Sciatic nerve (tissue), 2 donors: Measurements from ENCODE around the gene TEX12. TPM values are rescaled to one million over a fixed set of nuclear protein-coding genes. Genes with fewer than 3 reads are reported as not detected.
"Not testable (repeated sequence)": the region's sequence is repeated elsewhere in the genome, so short reads cannot be mapped to it uniquely, and the experiment has no call there.

Source experiments
- ATAC-seq: fragments of 200-7000 bp; cut with Tn5 transposase; one replicate; pipeline ENCODE4 v1.9.1; 2020; ENCODE audit warnings: mild to moderate bottlenecking, moderate library complexity
- DNase-seq: peaks from one replicate; pipeline ENCODE4 v3.0.0-alpha.2; 2020; ENCODE audit warnings: low spot score
- intact Hi-C: fragments of 100-400 bp; cut with DNase I; formaldehyde crosslinking; loops from one replicate; pipeline ENCODE4 v1.14.2; 2022
- total RNA-seq: library from RNA; stranded (reverse); fragmentation: NEBNext Ultra II Directional; extraction: Animal tissue kit (Norgen Biotek cat#: 25700); gene quantifications from one replicate; pipeline ENCODE4 v1.2.1, GENCODE V29; 2021
- donor health status: DM: no; HTN: no; CAD: no.
- donor health status: DM: no; HTN: no; CAD: no.

The TEX12 gene, protein sequence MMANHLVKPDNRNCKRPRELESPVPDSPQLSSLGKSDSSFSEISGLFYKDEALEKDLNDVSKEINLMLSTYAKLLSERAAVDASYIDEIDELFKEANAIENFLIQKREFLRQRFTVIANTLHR
- total RNA-seq = 0.58 TPM

DNA sequence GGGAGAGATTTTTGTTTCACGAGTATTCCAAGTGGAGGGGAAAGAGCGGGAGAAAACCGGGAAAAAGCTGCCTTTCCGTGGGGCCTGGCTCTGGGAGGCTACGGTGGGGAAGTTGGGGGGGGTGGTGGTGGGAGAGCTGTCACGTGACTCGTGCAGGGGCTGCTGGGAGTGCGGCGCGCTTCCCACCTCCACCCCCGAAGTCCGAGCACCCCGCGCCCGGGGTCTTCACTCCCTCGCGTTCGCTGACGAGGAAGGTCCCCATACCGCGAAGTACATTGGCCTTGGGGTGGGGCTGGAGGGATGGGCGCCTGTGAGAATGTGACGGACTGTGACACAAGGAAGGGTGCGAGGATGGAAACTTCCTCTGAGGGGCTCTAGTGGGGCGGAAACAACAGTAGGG is at the start of gene TEX12:
TEX12 (plus strand) TSS at position 228 of the 400 bp plus-strand sequence. CDS start 1,897 bp downstream, outside the sequence.
- ATAC-seq (no peak), DNase-seq (no peak)
- intact Hi-C loops = no loop called here

DNA sequence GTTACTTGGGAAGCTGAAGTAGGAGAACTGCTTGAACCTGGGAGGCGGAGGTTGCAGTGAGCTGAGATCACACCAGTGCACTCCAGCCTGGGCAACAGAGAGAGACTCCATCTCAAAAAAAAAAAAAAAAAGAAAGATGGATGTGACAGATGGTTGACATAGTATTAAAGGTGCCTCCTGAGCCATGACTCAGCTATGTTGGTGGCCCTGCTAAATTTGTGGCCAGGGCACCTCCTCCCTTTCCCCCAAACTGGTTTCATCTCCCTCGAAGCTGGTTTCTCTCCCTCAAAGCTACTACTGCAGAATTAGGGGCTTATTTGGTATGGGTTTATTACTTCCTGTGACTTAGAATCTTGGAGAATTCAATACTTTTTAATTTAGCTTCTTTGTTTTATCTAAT is 49.0 kb upstream of the TEX12 start:
- intact Hi-C loops = no loop called here
- ATAC-seq (no peak), DNase-seq (no peak)

DNA sequence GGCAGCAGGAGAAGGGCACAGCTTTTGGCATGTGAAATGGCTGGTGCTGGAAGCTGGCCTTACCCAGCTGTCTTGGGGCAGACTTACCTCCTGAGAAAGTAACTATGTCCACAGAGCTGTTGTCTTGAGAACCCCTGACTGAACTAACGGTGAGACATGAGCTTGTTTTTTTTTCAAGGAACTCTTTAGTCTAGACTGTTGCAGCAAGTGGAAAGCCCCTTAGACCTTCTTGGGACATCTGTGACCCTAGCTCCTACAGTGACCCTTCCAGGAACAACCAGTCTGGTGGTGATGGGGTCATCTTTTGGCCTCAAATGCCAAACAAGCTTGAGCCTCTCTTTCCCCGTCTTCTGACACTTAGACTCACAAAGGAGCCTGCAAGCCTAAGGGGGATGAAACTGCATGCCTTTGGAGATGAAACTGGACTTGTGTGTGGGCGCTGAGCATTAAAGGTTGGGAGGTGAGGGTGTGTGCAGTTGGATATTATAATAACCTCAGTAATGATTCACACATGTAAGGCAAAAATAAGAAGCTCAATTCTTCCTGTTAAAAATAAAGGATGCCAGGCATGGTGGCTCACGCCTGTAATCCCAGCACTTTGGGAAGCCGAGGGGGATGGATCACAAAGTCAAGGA is 45.1 kb upstream of the TEX12 start:
- no peak for ATAC-seq
- DNase-seq = no peak
- intact Hi-C loops = no loop called here

DNA sequence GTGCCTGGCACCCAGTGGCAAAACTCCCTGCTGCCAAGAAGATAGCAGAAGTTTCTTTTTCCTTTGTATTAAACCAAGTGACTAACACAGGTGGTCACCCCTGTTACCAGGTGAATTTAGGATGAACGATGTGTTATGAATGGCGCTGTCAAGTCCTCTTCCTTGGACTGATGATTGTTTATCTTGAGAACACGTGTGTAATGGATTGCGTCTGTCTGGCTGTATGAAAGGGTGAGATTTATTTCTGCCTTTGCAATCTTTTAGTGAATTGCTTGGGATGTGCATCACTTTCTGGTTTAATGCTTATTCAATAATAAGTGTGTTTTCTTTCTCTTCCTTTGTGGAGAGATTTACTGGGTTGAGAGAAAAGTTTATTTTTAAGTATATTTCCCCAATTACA is 44.0 kb upstream of the TEX12 start:
- DNase-seq (no peak), ATAC-seq (no peak)
- intact Hi-C loops = no loop called here

DNA sequence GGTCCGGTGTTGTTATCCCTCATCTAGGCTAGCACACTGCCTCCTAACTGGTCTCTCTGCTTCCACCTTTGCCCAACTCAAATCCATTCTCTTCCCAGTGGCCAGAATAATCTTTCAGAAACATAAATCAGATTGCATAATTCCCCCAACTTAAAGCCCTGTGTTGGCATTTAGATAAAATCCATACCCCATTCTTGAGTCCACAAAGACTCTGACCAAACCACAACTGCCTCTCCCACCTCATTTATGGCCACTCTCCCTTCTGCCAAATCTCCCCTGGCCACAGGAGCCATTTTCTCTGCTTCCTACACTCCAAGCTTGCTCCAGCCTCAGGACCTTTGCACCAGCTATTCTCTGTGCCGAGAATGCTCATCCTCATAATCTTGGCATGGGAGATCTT is 40.1 kb upstream of the TEX12 start:
- DNase-seq (no peak), ATAC-seq (no peak)
- intact Hi-C loops = no loop called here

DNA sequence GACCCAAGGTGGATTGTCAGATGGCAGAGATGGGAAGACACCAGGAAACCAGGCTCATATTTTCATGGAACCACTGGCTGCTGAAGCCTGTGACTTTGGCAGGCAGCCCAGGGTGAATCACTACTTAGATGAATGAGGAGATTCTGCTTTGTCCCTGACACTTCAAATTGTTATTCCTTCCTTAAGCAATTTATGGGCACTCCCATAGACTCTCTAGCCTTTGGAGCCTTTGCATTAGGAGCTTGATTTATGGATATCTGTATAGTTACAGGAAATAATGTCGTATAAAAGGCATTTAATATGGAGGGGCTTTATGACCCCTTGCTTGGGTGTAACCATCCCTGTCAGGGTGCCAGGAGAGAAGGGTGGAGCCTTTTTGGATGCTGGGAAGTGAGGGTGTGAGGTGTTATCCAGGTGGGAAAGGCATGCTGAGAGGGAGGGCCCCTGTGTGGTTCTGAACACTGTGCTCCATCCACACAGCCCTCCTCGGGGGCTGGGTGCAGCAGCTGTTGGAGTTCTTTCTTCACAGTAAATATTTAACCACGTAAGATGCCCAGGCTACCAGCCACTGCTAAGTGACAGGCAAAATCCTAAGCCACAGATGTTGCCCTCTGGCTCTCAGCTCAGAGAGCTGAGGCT is 38.6 kb upstream of the TEX12 start:
- ATAC-seq (no peak), DNase-seq (peak; percentile 66)
- intact Hi-C loops = no loop called here

DNA sequence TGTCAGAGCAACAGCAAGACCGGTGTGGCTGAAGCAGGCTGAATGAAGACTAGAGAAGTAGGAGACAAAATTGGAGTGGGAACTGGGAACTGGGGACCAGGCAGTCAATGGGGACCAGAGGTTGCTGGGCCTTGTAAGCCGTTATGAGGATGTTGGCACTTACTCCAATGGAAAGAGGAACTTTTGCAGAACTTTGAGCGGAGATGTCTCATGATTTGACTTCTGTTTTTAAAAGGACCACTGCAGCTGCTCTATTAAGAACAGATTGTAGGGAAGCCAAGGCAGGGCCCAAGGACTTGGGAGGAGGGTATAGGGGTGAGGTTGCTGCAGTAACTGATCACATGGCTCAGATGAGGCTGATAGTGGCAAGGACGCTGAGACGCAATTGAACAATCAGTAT is 37.5 kb upstream of the TEX12 start:
- intact Hi-C loops = no loop called here
- DNase-seq (no peak), ATAC-seq (peak; percentile 76)

DNA sequence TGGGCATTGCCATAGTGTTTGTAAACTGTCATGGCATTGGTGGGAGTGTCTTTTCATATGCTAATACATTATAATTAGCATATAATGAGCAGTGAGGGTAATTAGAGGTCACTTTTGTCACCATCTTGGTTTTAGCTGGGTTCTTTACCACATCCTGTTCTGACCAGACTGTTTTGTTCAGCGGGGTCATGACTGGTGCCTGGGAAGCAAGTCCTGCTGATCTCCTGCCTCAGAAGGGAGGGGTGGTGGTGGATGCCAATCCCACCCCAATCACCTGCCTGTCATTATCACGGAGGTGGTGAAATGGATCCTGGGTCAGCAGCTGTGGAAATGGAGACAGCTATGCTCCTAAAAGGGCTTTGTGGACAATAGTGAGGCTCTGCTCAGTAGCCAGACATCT is 34.4 kb upstream of the TEX12 start:
- DNase-seq (no peak), ATAC-seq (no peak)
- intact Hi-C loops = no loop called here

DNA sequence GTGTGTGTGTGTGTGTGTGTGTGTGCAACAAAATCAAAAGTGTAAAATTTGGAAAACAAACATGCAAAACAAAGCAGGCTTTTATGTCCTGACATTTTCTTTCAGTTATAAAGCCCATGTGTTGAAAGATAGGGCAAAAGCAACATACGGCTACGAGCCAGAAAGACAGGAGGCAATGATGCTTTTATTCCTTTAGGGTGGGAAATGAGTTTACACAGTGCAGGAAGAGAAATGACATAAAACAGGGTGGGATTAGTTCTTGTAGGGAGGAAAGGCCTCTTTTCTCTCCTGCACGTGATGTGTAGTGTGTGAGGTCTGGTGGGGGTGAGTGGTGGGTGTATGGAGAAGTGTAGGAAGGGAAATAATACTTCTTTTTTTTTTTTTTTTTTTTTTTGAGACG is 32.7 kb upstream of the TEX12 start:
- intact Hi-C loops = no loop called here

DNA sequence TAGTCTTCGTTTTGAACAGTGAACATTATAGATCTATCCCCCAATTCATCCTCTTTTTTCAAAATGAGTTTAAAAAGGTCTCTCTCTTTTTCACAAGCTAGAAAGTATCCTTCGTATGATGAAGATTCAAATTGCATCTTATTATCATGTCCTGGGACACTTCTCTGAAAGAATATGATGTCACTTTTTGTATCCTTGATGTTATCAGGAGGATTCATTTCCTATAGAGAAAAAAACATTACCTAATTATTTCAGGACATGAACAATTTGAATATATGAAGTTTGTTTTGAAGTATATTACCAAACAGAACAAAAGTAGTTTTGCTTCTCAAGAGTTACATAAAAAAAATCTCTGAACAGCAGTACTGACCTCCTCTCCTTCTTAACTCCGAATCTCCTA is 23.6 kb upstream of the TEX12 start:
- intact Hi-C loops = no loop called here
- ATAC-seq (no peak), DNase-seq (no peak)

More for the DNA sequence above, 32.7 kb upstream of the TEX12 start:
- no peak for DNase-seq
- ATAC-seq = no peak

DNA sequence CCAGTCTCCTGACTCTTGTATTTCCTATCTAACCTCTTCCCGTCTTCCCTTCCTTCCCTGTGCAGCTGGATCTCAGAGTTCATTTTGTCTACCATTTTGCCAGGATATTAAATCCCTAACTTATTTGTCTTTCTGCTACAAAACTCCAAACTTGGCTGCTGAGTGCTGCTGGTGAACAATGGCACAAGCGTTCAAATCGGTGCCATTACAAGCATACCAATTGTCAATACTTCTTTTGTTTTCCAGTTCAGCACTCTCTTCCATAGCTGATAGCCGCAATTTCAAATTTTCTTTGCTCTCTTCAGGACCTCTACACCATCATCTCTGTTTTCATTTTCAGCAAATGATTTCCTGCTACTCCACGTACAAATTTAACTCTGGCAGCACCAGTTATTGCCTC is 16.7 kb upstream of the TEX12 start:
- intact Hi-C loops = no loop called here

DNA sequence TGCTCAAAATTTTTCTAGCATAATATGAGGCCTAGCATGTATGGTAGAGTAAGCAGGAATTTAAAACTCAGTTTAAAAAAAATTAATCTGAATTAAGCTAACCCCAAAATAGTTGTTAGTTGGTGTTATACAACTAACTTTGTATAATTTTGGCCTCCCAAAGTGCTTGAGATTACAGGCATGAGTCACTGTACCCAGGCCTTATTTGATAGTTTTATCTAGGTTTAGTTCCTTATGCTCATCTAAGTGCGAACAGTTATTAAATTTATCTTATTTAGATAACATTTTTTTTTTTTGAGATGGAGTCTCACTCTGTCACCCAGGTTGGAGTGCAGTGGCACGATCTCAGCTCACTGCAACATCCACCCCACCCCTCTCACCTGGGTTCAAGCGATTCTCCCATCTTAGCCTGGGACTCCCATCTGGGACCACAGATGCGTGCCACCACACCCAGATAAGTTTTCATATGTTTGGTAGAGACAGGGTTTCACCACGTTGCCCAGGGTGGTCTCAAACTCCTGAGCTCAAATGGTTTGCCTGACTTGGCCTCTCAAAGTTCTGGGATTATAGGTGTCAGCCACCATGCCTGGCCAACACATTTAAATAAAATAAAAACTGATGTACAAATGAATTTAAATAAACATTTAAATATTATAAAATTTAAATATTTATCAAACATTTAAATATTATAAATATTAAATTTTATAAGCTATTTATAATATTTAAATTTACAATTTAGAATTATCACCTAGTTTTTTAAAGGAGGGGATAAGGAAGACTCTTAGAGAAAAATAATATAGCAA is 10.8 kb upstream of the TEX12 start:
- intact Hi-C loops = no loop called here
- DNase-seq (no peak), ATAC-seq (no peak)

More for the DNA sequence above, 16.7 kb upstream of the TEX12 start:
- DNase-seq = no peak
- ATAC-seq = no peak

DNA sequence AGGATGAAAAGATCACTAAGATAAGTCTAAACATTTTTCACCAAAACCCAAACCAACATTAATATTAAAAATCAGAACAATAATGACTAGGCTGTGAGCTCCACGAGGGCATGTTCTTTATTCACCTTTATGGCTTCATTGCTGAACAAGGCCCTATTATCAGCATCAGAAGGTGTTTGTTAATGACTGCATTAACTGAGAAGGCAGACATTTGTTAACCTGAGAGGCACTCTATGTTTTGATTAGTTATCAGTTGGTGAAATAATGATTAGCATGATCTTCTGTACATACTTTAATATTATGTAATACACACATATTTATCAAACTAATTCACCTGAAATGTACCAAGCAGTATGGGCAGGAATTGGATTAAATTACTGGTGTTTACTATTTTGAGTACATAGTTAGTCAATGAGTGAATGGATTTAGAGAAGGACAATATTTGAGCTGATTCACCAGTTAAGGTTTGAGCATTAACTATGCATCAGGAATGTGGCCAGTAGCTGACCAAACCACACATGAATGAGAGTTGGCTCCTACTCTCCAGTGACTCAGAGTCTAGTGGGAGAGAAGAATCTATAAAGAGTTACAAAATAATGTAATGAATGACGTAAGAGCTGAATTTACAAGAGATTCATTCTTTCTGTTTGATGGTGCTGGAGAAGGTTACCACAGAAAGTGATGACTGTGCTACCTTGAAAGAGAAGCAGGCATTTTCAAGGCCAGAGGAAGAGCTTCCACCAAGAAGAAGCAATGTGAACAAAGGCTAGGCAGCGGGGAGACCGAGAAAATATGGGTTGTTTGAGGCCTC is 10.0 kb upstream of the TEX12 start:
- DNase-seq = no peak
- intact Hi-C loops = no loop called here
- ATAC-seq = peak; percentile 42

DNA sequence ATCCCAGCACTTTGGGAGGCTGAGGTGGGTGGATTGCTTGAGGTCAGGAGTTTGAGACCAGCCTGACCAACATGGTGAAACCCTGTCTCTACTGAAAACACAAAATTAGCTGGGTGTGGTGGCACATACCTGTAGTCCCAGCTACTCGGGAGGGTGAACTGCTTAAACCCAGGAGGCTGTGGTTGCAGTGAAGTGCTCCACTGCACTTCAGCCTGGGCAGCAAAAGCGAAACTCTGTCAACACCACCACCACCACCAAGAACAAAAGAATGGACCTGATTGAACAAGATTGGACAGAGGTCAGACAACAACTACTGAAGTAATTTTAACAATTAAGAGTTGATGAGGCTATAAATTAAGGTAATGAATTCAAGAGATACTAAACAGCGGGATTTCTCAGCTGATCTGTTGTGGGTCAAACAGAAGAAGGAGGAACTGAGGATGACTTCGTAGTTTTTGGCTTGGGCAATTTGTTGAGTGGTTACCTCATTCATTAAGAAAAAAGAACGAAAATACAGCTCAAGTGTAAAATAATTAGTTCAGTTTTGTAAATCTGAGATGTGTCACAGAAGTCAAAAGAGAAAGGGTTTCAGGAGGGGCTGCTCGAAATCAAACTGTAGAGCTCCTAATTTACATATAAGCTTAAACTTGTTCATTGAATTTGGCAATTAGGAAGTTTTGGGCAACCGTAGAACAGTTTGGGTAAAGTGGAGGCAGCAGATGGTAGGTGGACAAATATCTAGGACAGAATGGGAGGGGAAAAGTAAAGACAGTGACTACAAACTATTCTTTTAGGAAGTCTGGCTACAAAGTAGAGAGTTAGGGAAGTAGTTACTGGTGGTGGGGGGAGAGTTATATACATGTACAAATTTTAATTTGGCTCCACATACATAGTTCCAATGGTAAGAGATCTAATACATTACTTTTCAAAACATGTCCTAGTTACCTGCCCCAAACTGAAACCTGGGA is 7.8 kb upstream of the TEX12 start:
- no peak for DNase-seq

DNA sequence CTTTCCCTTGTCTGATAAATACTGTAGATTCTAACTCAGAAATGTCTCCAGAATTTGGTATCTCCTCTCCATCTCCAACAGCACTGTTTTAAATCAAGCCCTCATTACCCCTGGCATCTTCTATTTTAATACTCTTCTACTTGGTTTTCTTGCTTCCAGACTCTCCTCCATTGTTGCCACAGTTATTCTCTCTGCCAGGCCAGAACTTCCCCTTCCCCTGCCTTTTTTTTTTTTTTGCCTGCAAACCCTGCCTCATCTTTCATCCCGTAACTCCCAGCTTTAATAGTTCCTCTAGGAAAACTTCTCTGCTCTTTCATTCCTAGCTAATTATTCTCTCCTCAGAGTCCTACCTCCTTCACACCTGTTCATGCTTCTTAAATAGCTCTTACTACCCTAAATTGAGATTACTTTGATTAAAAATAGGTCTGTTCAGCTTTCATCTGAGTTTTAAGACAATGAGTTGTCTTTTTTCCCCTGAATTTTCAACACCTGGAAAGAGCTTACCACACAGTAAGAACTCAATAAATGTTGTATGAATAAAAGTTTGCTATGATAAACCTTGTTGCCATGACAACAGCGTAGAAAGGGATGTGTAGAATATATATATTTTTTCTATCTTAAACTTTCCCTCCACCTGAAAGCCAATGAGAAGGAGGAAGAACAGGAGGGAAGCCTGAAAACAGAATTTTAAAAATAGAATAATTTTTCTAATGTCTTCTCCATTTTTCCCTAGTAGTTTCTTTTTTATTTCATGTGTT is 6.9 kb upstream of the TEX12 start:
- ATAC-seq (no peak), DNase-seq (no peak)
- intact Hi-C loops = no loop called here

More for the DNA sequence above, 7.8 kb upstream of the TEX12 start:
- no peak for ATAC-seq
- intact Hi-C loops = no loop called here

DNA sequence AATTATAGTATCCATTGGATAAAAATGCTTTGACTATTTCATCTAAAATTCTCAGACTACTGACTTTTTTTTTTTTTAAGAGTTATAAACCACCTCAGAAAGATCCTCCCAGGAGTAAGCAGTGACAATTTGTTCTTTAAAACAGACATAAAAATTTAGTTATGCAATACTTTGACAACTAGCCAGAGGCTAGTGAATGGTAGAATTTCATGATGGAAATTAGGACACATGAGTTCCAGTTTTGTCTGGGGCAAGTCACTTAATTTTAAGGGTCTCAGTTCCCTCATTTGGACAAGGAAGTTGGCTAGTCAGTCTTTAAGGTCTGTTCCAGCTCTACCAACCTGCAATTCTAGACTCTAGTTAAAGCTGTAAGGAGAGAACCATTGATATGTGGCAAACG is 6.2 kb upstream of the TEX12 start:
- intact Hi-C loops = no loop called here
- DNase-seq (no peak), ATAC-seq (peak; percentile 47)

DNA sequence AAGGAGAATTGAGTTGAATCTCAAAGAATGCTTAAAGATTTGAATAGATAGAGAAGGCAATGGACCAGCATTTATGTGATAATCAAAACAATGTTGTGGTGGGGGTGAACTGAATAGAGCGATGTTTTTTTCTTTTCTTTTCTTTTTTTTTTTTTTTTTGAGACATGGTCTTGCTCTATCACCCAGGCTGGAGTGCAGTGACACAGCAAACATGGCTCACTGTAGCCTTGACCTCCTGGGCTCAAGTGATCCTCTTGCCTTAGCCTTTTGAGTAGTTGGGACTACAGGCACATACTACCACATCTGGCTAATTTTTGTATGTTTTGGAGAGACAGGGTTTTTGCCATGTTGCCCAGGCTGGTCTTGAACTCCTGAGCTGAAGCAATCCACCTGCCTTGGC is 5.0 kb upstream of the TEX12 start:
- DNase-seq, ATAC-seq, intact Hi-C loops: not testable (repeated sequence)
